Activated naive CD4-positive, alpha-beta T cell treated with anti-CD3 and anti-CD28 coated beads, Interleukin-2, amount 10 ng/mL, durations not matched to agents 7 days and 5 days (primary cell): Measurements from ENCODE around the gene SBK2.
"Not testable (repeated sequence)": the region's sequence is repeated elsewhere in the genome, so short reads cannot be mapped to it uniquely, and the experiment has no call there.

ENCODE experiments used
- CTCF ChIA-PET: fragments of 350-600 bp; sonication (Branson Sonifier 250); formaldehyde crosslinking; loops from one replicate; lab custom pipeline; 2021; ENCODE audit warnings: antibody characterized with exemption; lab: Charles Lee
- DNase-seq: peaks from one replicate; pipeline ENCODE4 v3.0.0-alpha.2; 2020
- H3K27ac Mint-ChIP-seq: one replicate; pipeline ENCODE4 v1.8.0; 2021; ENCODE audit warnings: mild to moderate bottlenecking, moderate library complexity, mixed read lengths
- H3K27me3 Mint-ChIP-seq: one replicate; pipeline ENCODE4 v1.8.0; 2021; ENCODE audit warnings: mild to moderate bottlenecking, mixed read lengths
- H3K36me3 Mint-ChIP-seq: one replicate; pipeline ENCODE4 v1.8.0; 2021; ENCODE audit warnings: mixed read lengths
- H3K4me1 Mint-ChIP-seq: one replicate; pipeline ENCODE4 v1.8.0; 2021; ENCODE audit warnings: mixed read lengths
- H3K4me3 Mint-ChIP-seq: one replicate; pipeline ENCODE4 v1.8.0; 2021; ENCODE audit warnings: mild to moderate bottlenecking, moderate library complexity, mixed read lengths
- H3K9me3 Mint-ChIP-seq: one replicate; pipeline ENCODE4 v1.8.0; 2021; ENCODE audit warnings: mixed read lengths

SBK2 gene

DNA sequence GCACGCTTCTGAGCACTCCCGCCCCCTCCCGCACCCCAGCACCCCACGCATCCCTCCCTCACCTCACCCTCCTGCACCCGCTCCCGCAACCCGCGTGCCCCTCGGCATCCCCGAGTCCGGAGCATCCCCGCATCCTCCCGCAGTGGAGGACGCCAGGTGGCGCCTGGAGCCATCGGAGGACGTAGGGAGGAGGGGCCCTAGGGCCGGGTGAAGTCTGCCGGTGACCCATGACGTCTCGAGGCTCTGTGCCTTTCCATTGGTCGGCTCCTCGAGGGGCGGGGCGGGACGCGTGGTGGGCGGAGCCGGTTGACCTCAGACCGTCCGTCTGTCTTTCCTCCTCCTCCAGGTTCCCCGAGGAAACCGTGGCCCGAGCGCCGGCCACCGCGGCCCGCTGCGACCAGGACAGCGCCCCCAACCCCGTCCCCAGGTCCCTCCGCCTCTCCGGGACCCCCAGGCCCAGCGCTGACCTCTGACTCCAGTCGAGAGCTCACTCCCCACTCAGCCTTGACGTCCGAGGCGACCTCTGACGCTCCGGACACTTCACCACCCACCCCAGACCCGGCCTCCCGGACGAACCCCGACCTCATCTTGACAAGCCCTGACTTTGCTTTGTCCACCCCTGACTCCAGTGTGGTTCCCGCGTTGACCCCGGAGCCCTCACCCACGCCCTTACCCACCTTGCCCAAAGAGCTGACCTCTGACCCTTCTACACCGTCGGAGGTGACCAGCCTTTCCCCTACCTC, 19.9 kb downstream of the SBK2 start:
- Mint-ChIP-seq H3K36me3 (no peaks in the 10 kb centered on the region), H3K4me1 (peaks cover 3% of the 10 kb centered on the region), H3K4me3 (peak overlapping the region; percentile 63), H3K27me3 (peaks cover 17% of the 10 kb centered on the region), H3K27ac (no peak overlapping the region), H3K9me3 (no peaks in the 10 kb centered on the region)
- peak; percentile 92 for DNase-seq
- CTCF ChIA-PET = interaction anchor here (0.8 to 1.9 kb wide), 5 partner anchors 13 to 116 kb away, joined by 4 to 11 read pairs (median 7); no protein-coding TSS in a partner anchor

DNA sequence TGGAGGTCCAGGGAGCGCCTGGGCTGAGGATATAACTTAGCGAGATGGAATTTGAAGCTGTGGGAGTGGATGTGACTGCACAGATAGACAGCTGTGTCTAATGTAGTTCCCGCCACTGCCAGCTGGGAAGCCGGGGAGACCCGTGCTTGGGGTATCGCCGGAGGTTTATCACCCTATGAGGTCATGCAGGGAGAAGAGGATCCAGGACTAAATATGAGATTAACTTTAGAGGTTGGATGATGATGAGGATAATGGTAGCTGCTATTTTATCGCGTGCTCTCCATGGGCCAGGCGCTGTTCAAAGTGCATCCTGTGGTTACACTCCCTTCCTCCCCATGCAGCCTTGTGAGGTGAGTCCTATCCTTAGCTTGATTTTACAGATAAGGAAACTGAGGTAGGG, 28.8 kb downstream of the SBK2 start:
- peaks cover 3% of the 10 kb centered on the region for H3K36me3 Mint-ChIP-seq
- no peak overlapping the region for H3K4me3 Mint-ChIP-seq
- no peak overlapping the region for H3K27ac Mint-ChIP-seq
- DNase-seq = no peak
- H3K4me1 Mint-ChIP-seq = peaks cover 17% of the 10 kb centered on the region
- peaks cover 3% of the 10 kb centered on the region for H3K9me3 Mint-ChIP-seq
- peaks cover 36% of the 10 kb centered on the region for H3K27me3 Mint-ChIP-seq
- CTCF ChIA-PET = interaction anchor here (2.1 kb wide), 1 partner anchor 40 kb away, joined by 8 read pairs; no protein-coding TSS in a partner anchor

DNA sequence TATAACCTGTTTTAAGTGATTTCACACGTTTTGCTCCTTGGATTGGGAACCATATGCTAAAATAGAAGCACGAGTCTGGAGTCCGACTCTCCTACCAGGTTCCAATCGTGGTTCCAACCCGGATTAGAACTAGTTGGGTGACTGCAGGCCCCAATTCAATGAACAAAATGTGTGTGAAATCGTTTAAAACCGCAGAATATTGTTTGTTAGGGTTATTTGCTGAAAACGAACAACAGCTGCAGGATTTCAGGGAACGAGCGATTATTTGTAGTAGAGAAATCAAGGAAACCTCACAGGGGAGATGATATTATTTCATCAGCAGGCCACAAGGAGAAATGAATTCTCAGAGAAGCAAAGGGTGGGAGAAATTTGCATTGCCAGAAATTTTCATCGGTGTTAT, 32.0 kb downstream of the SBK2 start:
- Mint-ChIP-seq H3K9me3 (peaks cover 8% of the 10 kb centered on the region), H3K27ac (no peak overlapping the region), H3K27me3 (peaks cover 31% of the 10 kb centered on the region), H3K4me1 (peaks cover 24% of the 10 kb centered on the region), H3K4me3 (no peak overlapping the region), H3K36me3 (peaks cover 5% of the 10 kb centered on the region)
- CTCF ChIA-PET = interaction anchor here (1.2 to 3.7 kb wide), 16 partner anchors 9 to 364 kb away, joined by 3 to 53 read pairs (median 8); partner anchors contain the start of genes ISOC2 and NAT14
- DNase-seq = no peak

DNA sequence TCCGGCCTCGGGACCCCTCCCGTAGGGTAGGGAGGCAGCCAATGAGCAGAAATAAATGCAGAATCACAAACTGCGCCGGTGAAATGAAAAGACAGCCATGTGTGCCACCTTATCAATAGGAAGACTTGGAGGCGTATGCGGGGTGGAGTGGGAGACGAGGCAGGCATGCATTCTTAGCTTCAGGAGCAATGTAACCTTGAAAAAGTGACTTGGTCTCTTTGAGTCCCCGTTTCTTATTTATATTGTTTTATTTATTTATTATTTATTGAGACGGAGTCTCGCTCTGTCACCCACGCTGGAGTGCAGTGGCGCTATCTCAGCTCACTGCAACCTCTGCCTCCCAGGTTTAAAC, 32.7 kb downstream of the SBK2 start:
- DNase-seq = no peak
- Mint-ChIP-seq H3K27me3 (peaks cover 31% of the 10 kb centered on the region), H3K9me3 (peaks cover 8% of the 10 kb centered on the region), H3K27ac (peak overlapping the region; percentile 79), H3K4me1 (peaks cover 24% of the 10 kb centered on the region), H3K36me3 (peaks cover 5% of the 10 kb centered on the region), H3K4me3 (peak overlapping the region; percentile 70)
- CTCF ChIA-PET = interaction anchor here (0.7 to 3.7 kb wide), 35 partner anchors 9 to 623 kb away, joined by 3 to 53 read pairs (median 5); partner anchors contain the start of genes C19orf85, ISOC2, NAT14 and ZNF581

DNA sequence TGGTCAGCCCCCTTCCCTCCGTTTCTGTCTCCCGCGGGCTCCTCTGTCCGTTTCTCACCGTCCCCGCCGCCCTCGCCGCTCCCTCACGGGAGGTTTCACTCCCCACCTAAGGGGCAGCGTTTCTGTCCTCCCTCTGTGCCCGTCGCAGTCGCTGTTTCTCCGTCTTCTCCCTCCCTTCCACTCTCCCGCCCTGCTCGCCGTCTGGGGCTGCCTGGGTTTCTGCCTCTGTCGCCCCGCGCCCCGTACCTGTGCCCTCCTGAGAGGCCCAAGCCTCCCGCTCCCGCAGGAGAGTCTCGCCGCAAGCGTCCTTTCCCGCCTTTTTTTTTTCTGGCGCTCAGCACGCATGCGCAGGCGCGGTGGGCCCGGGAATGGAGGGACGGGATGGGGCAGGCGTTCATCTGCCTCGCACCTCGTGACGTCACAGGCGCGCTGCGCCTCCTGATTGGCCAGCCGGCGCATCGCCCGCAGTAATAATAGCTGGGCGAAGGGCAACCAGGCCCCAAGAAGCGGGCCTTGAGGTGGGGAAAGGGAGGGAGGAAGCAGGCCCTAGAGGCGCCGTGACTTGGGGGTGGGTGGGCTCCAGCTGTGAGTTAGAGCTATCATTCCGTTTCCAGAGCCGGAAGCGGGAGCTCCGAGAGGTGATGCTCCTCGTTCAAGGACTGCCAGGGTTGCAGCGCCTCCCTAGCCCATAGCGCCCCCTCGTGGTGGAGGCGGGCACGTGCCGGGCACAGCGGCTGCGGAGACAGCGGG, 33.3 kb downstream of the SBK2 start:
- H3K27me3 Mint-ChIP-seq = peaks cover 31% of the 10 kb centered on the region
- H3K4me1 Mint-ChIP-seq = peaks cover 24% of the 10 kb centered on the region
- H3K9me3 Mint-ChIP-seq = peaks cover 8% of the 10 kb centered on the region
- peaks cover 5% of the 10 kb centered on the region for H3K36me3 Mint-ChIP-seq
- peak; percentile 92 for DNase-seq
- H3K27ac Mint-ChIP-seq = peak overlapping the region; percentile 79
- CTCF ChIA-PET = interaction anchor here (0.6 to 3.7 kb wide), 36 partner anchors 9 to 623 kb away, joined by 3 to 53 read pairs (median 5); partner anchors contain the start of genes C19orf85, ISOC2, NAT14 and ZNF581
- H3K4me3 Mint-ChIP-seq = peak overlapping the region; percentile 70

DNA sequence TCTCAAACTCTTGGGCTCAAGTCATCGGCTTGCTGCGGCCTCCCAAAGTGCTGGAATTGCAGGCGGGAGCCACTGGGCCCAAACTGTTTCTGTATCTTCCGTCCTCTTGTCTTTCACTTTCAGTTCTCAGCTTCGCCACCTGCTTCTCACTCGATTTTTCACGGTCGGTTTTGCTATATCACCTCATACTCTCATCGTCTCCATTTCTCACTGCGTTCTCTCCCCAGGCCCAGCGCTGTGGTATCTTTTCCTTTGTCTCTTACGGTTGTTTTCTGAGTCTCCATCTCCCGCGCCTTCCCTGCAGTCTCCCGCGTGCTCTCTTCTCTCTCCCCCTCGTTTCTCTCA, 33.8 kb downstream of the SBK2 start:
- Mint-ChIP-seq H3K36me3 (peaks cover 5% of the 10 kb centered on the region), H3K4me3 (peak overlapping the region; percentile 70), H3K4me1 (peaks cover 22% of the 10 kb centered on the region), H3K9me3 (peaks cover 8% of the 10 kb centered on the region), H3K27ac (no peak overlapping the region), H3K27me3 (peaks cover 28% of the 10 kb centered on the region)
- CTCF ChIA-PET = interaction anchor here (0.7 to 3.7 kb wide), 16 partner anchors 8 to 622 kb away, joined by 3 to 53 read pairs (median 7); partner anchors contain the start of genes C19orf85, NAT14 and ZNF628
- DNase-seq = no peak

DNA sequence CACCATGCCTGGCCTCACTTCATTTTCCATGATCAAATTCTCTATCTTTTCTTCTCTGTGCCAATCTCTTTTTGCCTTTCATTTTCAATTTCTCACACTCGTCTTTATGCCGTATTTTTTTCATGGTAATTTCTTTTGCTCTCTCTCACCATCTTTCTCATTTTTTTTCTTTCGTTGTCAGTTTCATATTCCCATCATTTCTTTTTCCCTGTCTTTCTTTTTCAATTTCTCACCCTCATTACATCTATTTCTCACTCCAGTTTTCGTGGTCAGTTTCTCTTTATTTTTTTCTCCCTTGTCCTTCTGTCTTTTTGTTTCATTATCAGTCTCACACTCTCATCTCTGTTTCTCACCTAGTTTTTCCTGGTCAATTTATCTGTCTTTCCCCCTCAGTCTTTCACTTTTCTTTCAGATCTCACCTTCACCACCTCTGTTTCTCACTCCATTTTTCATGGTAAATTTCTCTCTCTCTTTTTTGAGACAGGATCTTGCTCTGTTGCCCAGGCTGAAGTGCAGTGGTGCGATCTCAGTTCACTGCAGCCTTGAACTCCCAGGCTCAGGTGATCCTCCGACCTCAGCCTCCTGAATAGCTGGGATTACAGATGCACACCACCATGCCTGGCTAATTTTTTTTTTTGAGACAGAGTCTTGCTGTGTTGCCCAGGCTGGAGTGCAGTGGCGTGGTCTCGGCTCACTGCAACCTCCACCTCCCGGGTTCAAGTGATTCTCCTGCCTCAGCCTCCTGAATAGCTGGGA, 34.6 kb downstream of the SBK2 start:
- Mint-ChIP-seq H3K4me3 (no peak overlapping the region), H3K27me3 (peaks cover 25% of the 10 kb centered on the region), H3K27ac (no peak overlapping the region), H3K36me3 (peaks cover 5% of the 10 kb centered on the region), H3K4me1 (peaks cover 18% of the 10 kb centered on the region), H3K9me3 (peaks cover 8% of the 10 kb centered on the region)
- no peak for DNase-seq
- CTCF ChIA-PET = interaction anchor here (1.0 to 3.7 kb wide), 2 partner anchors 57 to 361 kb away, joined by 3 to 27 read pairs; no protein-coding TSS in a partner anchor

DNA sequence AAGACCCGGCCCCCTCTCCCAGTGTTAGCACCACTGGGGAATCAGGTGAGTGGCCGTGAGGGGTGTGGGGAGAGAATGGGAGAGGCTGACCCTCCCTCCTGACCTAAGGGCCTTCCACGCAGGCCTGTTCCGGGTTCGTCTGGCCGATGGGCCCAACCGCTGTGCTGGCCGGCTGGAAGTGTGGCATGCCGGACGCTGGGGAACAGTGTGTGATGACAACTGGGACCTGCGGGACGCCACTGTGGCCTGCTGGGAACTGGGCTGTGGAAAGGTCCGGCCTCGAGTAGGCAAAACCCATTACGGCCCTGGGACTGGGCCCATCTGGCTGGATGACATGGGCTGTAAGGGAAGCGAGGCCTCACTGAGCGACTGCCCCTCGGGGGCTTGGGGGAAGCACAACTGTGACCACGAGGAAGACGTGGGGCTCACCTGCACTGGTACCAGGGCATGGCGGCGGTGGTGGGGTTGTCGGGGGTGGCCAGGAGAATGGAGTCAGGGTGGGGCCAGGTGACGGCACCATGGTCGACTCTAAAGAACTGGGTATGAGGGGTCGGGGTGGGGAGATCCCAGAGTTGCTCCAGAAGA, 36.5 kb downstream of the SBK2 start:
- H3K4me3 Mint-ChIP-seq = no peak overlapping the region
- H3K27me3 Mint-ChIP-seq = peaks cover 36% of the 10 kb centered on the region
- peaks cover 5% of the 10 kb centered on the region for H3K36me3 Mint-ChIP-seq
- no peak overlapping the region for H3K27ac Mint-ChIP-seq
- CTCF ChIA-PET = interaction anchor here (1.2 to 1.5 kb wide), 2 partner anchors 33 to 359 kb away, joined by 3 to 4 read pairs; no protein-coding TSS in a partner anchor
- no peak for DNase-seq
- peaks cover 18% of the 10 kb centered on the region for H3K4me1 Mint-ChIP-seq
- H3K9me3 Mint-ChIP-seq = peaks cover 8% of the 10 kb centered on the region

DNA sequence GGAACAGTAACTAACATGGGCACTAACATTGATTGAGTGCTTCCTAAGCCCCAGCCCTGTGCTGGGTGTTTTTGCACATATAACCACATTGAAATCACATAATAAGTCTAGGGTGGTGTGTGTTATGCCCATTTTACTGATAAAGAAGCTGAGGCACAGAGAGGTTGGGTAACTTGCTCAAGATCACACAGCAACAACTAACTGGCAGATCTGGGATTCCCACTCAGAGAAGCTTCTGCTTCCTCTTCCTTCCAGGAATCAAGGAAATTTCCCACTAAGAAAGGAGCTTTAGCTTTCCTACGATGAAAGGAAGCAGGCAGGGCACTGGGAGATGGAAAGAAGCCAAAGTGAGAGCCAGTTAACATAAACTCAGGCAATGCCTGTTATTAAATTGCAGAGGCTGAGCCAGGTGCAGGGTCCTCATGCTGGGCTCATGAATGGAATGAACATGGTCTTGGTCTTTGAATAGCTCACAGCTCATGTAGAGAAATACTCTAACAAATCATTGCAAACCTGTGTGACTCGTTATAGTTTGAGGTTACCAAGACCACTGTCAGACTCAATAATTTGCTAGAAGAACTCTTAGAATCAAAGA, 38.6 kb downstream of the SBK2 start:
- DNase-seq = no peak
- H3K27me3 Mint-ChIP-seq = peaks cover 40% of the 10 kb centered on the region
- peaks cover 9% of the 10 kb centered on the region for H3K4me1 Mint-ChIP-seq
- peaks cover 2% of the 10 kb centered on the region for H3K36me3 Mint-ChIP-seq
- no peak overlapping the region for H3K4me3 Mint-ChIP-seq
- H3K27ac Mint-ChIP-seq = no peak overlapping the region
- CTCF ChIA-PET = no interaction called here
- peaks cover 7% of the 10 kb centered on the region for H3K9me3 Mint-ChIP-seq

DNA sequence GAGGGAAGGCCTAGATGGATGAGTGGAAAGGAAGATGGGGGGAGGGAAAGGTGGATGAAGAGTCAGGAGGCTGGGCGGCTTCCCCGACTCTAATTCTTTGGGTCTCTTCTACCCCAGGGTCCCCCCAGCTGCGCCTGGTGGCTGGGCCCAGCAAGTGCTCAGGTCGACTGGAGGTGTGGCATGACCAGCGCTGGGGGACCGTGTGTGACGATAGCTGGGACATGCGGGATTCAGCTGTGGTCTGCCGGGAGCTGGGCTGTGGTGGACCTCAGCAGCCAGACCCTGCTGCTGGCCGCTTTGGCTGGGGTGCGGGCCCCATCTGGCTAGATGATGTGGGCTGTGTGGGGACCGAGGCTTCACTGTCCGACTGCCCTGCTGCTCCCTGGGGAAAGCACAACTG, 39.2 kb downstream of the SBK2 start:
- H3K4me1 Mint-ChIP-seq = peaks cover 5% of the 10 kb centered on the region
- peaks cover 41% of the 10 kb centered on the region for H3K27me3 Mint-ChIP-seq
- no peak overlapping the region for H3K27ac Mint-ChIP-seq
- CTCF ChIA-PET = no interaction called here
- H3K36me3 Mint-ChIP-seq = peaks cover 2% of the 10 kb centered on the region
- no peak overlapping the region for H3K4me3 Mint-ChIP-seq
- H3K9me3 Mint-ChIP-seq = peaks cover 4% of the 10 kb centered on the region
- DNase-seq = no peak

DNA sequence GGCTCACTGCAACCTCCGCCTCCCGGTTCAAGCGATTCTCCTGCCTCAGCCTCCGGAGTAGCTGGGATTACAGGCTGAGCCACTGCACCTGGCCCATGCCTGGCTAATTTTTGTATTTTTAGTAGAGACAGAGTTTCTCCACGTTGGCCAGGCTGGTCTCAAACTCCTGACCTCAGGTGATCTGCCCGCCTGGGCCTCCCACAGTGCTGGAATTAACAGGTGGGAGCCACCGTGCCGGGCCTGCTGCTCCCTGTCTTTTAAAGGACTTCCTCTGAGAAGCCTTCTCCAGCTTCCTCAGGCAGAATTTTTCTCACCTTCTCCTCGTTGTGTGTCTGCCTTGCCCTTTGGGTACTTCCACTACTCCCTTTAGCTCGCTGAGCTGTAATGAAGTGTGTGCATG, 40.1 kb downstream of the SBK2 start:
- H3K4me1 Mint-ChIP-seq, H3K27ac Mint-ChIP-seq, H3K36me3 Mint-ChIP-seq, CTCF ChIA-PET, H3K9me3 Mint-ChIP-seq, H3K4me3 Mint-ChIP-seq, DNase-seq: not testable (repeated sequence)
- H3K27me3 Mint-ChIP-seq = peaks cover 45% of the 10 kb centered on the region

DNA sequence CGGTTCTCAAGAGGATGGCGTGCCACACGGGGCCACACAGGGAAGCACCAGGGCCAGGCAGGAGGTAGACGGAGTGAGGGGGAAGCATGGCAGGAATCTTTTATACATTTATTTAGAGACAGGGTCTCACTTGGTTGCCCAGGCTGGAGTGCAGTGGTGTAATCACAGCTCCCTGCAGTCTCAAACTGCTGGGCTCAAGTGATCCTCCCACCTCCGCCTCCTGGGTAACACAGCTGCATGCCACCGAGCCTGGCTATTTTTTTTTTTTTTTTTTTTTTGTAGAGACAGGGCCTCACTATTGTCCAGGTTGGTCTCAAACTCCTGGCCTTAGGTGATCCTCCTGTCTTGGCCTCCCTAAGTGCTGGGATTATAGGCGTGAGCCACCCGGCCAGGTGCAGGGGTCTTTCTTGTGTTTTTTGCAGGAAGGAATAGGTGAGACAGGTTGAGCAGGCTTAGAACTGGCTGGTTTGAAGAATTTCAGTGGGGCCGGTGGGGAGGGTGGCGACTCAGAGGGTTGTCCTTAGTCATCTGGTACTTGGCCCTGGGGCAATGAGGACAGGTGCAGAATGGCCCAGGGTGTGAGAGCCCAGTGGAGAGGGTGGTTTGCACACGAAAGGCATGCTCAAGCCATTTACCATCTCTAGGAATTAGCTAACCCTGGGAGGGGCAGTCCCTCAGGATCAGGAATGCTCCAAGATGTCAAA, 41.1 kb downstream of the SBK2 start:
- CTCF ChIA-PET = interaction anchor here (1.8 kb wide), 1 partner anchor 8 kb away, joined by 11 read pairs; no protein-coding TSS in a partner anchor
- Mint-ChIP-seq H3K27ac (no peak overlapping the region), H3K4me3 (no peak overlapping the region), H3K4me1 (no peaks in the 10 kb centered on the region), H3K27me3 (peaks cover 52% of the 10 kb centered on the region), H3K9me3 (no peaks in the 10 kb centered on the region), H3K36me3 (no peaks in the 10 kb centered on the region)
- DNase-seq = no peak
